ENCODE measurements around the gene GNA12.
"Not testable (repeated sequence)": the region's sequence is repeated elsewhere in the genome, so short reads cannot be mapped to it uniquely, and the experiment has no call there.

DNA sequence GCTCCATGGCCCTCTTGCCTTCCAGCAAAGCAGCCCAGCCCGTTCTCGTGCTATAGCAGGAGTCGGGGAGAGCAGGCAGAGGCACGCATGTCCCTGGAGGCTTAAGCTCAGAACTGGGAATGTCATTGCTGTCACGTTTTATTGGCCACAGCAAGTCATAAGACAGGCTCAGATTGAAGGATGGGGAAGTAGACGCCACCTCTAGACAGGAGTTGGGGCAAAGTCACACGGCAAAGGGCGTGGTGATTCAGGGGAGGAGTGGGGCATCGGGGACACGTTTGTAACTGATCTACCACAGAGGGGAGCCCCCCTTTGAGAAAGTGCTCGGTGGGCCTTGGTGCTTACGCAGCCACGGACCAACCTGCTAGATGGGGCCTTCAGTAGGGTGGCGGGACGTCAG lies 165.7 kb downstream of the GNA12 start:
- TF ChIP-seq, protein P1, sequence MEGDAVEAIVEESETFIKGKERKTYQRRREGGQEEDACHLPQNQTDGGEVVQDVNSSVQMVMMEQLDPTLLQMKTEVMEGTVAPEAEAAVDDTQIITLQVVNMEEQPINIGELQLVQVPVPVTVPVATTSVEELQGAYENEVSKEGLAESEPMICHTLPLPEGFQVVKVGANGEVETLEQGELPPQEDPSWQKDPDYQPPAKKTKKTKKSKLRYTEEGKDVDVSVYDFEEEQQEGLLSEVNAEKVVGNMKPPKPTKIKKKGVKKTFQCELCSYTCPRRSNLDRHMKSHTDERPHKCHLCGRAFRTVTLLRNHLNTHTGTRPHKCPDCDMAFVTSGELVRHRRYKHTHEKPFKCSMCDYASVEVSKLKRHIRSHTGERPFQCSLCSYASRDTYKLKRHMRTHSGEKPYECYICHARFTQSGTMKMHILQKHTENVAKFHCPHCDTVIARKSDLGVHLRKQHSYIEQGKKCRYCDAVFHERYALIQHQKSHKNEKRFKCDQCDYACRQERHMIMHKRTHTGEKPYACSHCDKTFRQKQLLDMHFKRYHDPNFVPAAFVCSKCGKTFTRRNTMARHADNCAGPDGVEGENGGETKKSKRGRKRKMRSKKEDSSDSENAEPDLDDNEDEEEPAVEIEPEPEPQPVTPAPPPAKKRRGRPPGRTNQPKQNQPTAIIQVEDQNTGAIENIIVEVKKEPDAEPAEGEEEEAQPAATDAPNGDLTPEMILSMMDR (IDR thresholded peaks at IDR 0.05): not testable (repeated sequence)
- not testable (repeated sequence) for TF ChIP-seq POLR2A, POLR2AphosphoS5, EP300 (IDR thresholded peaks at IDR 0.05)

Data from gastroesophageal sphincter (tissue), 3 donors.